Gastroesophageal sphincter (tissue), 3 donors: Measurements from ENCODE around the gene TMCO5A.

Source experiments
- CTCF ChIP-seq, 4 experiments: fragments of 200-600 bp in 2 of 4; fragments of 450-650 bp in 2 of 4; sonication (generic) in 1 of 4; IDR thresholded peaks; one replicate each; pipeline ENCODE4 v1.5.1; 2017 to 2019; ENCODE audit warnings: antibody characterized with exemption in 4 of 4, mild to moderate bottlenecking in 2 of 4, moderate library complexity in 2 of 4
- EP300 ChIP-seq: sonication (generic); formaldehyde crosslinking; IDR thresholded peaks from one replicate; pipeline ENCODE4 v1.6.1; 2017; ENCODE audit warnings: antibody characterized with exemption, mild to moderate bottlenecking
- POLR2A ChIP-seq, 2 donors: fragments of 450-650 bp; IDR thresholded peaks; one replicate each; pipeline ENCODE4 v1.6.1; 2017; ENCODE audit warnings: antibody characterized with exemption in 2 of 2, mild to moderate bottlenecking in 2 of 2, moderate library complexity in 1 of 2

DNA sequence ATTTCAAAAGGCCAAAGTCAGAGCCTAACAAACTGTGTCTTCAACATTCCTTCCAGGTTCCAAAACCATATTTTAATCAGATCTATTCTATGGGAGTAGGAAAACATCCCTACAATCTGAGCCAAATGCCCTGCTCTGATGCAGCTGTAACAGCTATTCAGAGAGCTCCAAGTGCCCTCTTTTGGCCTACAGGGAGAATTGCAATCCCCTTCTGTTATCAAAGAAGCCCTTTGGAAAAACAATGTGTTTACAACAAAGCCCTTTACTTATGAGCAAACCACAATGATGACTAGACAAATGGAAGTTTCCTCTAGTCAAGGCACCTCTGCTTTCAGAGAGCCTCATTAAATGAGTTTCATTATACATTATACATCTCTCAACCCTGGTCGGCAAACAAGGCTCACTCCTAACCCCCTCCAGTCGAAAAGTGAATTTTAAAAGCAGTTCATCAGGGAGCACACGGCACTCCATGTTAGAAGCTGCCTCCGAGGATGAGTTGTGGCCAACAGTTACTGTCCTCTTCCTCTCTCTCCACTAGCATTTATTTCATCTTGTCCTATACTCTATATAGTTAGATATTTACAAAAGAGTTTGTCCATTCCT lies 42.6 kb upstream of the TMCO5A start:
- TF ChIP-seq CTCF (IDR thresholded peaks at IDR 0.05) (peak; percentile 26 to 75 (median 42)), POLR2A (IDR thresholded peaks at IDR 0.05) (no peak), EP300 (no peak)
